HG03521 (cell line): Measurements from ENCODE around the gene LCLAT1.
"Not testable (repeated sequence)": the region's sequence is repeated elsewhere in the genome, so short reads cannot be mapped to it uniquely, and the experiment has no call there.

ENCODE experiments used
- ATAC-seq: cut with Tn5 transposase; IDR thresholded peaks from one replicate; pipeline ENCODE4 v1.9.1; 2021; ENCODE audit warnings: mild to moderate bottlenecking, moderate library complexity; ENCODE audit not compliant: unreplicated experiment

Gene LCLAT1

DNA sequence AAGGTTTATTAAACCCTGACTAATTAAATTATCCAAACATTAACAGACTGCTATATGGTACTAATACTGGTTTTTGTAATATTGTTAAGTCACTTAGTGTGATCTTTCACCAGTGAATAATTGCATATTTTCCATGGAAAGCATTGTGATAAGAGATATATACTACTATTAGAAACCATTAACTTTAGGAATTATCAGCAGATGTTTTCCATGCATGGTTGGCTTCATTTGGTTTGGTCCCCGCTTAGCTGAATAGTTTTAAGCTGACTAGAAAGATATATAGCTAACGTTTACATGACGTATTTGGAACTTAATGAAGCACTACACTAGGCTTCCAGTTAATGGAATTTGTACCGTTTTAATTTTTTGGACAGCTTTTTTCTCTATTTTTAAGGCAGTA lies 37.9 kb downstream of the LCLAT1 start:
- no peak for ATAC-seq

DNA sequence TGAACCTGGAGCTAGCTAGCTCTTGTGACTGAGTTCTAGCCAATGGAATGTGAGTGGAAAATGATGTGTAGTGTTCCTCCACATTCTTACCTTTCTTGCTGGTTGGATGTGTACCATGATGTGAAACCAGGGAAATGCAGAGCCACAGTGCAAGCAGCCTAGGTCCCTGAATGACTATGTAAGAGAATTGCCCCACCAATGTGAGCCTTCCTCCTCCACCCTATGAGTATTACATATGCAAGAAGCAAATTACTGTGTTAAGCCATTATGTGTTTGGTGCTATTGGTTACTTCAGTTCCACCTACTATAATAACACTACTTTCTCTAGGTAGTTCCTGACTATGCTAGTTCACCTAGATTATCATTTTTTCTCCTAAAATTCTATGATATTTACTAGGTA lies 39.6 kb downstream of the LCLAT1 start:
- ATAC-seq, result no peak

DNA sequence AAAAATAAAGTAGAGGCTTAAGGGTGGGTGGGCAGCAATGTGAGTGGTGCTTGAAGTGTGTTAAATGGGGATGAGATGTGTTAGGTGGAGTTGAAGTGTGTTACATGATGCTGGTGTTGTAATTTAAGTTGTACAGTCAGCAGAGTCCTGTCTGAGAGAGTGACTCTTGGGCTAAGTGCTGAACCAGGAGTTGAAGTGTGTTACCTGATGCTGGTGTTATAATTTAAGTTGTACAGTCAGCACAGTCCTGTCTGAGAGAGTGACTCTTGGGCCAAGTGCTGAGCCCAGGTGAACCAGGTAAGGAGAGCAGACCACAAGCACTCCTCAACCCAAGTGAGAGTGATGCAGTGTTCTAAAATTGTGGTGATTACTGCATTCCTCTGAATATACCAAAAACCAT lies 40.6 kb downstream of the LCLAT1 start:
- ATAC-seq, result no peak

DNA sequence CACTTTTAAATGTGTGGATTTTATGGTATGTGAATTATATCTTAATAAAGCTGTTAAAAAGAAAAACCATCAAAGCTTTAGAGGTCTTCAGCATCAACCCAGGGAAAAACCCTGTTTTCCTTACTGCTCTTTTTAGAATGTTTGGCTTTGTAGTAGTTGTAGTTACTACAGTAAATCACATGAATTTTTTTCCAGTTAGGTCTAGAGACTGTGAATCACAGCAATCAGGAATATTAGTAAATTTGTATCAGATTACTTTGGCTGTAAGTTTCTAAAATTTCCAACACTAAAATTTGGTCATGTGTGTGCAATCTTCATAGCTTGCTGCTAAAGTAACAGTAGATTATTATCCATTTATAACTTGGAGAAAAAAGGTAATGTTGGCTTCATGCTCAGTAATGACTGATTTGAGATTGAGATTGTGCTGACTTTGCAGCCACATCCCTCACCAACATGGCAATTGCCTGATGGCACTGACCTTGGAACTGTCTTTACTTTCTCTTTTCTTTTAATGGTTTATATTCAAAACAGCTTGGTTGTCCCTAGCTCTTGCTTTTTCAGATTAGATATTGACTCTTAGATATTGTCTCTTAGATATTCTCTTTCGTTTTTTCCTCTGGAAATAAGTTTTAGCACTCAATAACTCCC lies 41.1 kb downstream of the LCLAT1 start:
- ATAC-seq, result no peak

DNA sequence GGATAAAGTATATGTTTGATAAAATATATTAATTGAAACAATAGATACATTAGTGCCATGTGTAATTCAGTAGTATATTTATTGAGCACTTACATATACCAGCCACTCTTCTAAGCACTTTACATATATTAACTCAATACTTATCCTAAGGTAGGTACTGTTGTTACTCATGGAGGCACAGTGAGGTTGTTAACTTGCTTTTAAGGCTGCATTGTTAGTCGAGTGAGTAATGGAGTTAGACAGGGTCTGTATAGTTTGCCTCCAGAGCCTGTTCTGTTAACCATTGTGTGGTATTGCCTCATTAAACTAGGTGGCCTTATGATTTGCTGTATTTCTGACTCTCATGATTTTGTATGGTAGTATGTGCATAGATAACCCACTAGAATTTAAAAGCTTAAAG lies 44.2 kb downstream of the LCLAT1 start:
- ATAC-seq, result no peak

DNA sequence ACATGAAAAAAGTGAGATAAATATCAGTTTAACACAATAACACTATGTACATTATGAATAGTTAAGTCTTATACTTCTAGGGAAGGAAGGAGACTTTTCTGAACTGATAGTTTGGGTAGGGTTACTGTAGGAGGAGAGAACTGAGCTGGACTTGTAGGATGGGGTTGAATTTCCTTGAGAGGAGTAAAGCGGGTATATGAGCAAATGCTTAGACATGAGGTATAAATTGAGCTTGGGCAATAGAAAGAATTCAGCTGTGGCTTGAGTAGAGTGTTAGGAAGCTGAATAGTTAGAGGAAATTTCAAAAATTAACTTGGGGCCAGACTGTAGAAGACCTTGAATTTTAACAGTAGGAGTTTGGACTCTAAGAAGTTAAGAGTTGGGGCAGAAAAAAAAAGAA lies 45.1 kb downstream of the LCLAT1 start:
- ATAC-seq, result no peak

DNA sequence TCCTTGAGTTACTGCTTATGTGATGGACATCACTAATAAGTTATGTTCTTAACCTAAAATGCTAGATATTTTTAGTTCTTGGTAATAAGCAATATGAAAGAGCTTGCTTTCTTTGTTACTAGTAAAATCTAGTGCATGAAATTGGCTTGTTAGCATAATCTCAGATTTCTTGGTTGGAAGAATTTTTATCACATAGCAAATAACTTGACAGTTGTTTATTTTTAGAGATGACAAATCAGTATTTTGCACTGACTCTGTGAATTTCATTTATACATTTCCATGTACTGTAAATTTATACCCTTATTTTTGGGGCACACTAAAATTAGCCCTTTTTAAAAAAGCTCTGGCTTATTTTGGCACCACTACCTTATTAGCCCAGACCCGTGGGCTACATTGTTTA lies 45.6 kb downstream of the LCLAT1 start:
- no peak for ATAC-seq

DNA sequence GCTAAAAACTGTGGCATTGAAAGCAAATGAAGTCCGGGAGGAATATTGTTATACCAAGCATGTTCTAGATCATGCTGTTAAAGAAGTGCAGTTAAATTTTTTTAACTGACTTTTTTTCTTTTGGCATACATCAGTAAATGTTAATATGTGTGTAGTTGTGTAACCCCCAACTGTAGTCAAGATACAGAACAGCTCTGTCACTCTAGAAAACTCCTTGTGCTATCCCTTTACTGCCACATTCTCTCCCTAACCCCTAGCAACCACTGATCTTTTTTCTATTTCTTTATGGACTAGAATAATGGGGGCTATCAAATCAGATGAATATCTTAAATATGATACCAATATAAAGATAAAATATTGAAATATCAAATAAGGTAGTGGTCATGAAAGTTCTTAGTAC lies 46.4 kb downstream of the LCLAT1 start:
- no peak for ATAC-seq

DNA sequence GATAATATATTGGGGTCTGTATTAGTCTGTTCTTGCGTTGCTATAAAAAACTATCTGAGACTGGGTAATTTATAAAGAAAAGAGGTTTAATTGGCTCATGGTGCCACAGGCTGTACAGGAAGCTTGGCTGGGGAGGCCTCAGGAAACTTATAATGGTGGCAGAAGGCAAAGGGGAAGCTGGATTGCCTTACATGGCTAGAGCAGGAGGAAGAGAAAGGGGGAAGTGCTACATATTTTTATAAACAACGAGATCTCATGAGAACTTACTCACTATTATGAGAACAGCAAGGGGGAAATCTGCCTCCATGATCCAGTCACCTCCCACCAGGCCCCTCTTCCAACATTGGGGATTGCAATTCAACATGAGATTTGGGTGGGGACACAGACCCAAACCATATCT lies 48.9 kb downstream of the LCLAT1 start:
- not testable (repeated sequence) for ATAC-seq

DNA sequence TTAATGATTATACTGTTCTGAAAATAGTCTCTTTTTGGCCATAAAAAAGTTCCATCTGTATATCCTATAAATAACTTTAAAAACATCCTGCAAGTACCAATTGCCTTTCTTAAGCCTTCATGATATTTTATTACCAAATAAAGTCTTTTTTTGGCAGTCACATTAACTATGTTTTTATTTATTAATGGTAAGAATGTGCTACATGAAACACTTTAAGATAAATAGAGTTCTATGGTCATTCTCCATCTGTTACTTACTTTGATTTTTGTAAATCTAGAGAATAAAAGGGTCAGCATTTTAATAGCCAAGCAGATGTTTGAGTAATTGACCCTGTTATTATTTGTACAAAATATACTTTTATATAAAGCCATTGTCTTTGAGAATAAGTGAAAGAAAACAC lies 52.6 kb downstream of the LCLAT1 start:
- no peak for ATAC-seq

DNA sequence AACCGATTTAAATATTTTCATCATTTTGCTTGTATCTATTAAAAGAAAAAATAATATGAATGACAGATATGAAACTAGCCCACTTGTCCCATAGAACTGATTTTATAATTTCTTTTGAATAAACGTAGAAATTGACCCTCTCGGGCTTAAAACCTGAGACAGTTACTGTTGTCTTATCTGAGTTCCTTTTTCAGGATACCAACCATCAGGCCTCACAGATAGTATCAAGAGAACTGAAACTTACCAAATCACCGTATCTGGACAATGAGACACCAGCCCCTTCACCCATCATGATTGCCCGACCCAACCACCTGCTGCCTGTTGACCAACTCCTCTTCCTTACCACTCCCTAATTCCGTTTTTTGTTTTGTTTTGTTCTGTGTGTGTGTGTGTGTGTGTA lies 53.7 kb downstream of the LCLAT1 start:
- ATAC-seq, result no peak

DNA sequence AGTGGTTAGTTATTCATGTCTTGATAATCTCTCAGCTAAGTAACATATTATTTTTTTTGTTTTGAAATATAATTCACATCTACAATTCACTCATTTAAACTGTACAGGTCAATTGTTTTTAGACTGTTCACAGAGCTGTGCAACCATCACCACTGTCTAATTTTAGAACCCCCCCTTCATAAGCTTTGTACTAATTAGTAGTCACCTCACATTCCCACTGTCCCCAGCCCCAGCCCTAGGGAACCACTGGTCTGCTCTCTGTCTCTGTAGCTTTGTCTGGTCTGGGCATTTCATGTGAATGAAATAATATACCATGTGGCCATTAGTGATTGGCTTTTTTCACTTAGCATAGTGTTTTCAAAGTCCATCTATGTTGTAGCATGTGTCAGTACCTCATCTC lies 55.3 kb downstream of the LCLAT1 start:
- no peak for ATAC-seq

DNA sequence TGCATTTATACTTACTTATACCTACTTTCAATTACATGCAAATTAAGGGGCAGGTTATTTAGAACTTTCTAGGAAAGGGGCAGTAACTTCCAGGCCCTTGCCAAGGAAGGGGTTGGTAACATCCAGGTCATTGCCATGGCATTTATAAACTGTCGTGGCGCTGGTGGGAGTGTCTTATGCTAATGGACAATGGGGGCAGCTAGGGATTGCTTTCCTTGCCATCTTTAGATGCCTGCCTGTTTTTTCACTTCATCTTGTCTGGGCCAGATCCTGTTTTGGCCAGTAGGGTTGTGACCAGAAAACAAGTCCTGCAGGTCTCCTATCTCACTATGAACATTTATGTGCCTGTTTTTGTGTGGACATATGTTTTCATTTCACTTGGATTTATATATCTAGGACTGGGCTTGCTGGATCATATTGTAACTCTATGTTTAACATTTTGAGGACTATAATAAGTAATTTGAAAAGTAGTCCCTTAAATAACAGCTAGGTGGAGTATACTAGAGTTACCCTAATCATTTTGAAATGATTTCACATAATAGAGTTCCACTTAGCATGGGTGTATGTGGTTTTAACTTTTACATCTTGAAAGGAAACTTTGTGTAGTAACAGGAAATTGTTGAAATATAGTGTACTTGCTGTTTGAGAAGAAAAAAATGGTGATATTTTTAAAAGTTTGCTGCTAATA lies 56.1 kb downstream of the LCLAT1 start:
- ATAC-seq, result no peak

DNA sequence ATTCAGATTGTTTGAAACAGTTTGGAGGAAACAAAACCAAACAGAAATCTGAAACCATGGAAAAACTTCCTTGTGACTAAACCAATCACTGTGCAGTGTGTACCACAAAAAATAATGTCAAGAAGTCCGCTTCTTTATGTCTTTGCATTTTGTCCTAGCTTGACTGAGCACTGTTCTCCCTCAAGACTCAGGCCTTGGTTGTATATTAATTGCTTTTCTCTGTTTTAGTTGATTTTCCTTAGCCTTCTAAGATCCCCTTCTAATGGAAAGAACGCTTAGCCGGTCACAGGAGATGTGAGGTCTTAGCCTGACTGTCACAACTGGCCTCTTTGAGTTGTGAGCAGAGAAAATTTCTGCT lies 56.6 kb downstream of the LCLAT1 start:
- ATAC-seq, result no peak

DNA sequence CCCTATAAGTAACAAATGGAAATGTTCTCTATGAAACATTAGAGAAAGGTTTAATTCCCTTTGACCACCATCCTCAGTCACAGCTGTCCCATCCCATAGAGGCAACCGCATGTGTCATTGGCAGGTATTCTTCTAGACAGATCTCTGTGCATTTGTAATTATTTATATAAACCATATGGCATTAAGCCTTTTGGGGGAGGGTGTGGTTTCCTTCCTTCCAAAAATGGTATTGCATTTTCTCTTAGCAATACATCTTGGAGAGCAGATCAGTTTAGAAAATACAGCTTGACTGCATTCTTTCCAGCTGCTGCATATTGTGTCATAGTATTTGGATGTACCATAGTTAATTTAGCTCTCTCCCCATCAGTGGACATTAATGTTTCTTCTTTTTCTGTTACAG lies 57.7 kb downstream of the LCLAT1 start:
- ATAC-seq, result no peak

DNA sequence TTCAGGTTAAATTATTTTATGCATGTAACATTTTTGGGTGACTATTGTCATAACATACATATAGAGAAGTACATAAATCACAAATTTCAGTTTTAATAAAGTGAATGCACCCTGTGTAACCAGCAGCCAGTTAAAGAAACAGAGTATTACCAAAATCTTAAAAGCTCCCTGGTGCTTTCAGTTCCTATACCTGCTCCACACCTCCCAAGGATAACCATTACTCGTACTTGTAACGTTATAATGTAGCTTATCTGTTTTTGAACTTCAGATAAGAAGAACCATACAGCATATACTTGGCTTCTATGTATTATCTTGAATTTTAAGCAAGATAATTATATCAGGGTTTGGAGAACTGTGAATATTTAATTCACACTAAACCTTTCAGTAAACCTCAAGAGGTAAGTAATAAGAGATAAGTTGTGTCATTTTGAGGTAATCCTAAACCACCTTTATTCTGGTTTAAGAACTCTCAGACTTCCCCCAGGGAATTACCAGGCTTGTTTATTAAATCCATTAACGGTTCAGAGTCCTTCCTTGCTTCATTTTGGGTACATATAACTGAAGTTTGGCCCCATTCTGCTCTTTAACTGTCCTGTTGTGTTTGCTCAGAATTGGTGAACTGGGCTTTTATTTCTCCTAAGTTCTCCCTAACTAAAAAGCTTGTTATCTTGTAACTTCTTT lies 58.6 kb downstream of the LCLAT1 start:
- ATAC-seq, result no peak

DNA sequence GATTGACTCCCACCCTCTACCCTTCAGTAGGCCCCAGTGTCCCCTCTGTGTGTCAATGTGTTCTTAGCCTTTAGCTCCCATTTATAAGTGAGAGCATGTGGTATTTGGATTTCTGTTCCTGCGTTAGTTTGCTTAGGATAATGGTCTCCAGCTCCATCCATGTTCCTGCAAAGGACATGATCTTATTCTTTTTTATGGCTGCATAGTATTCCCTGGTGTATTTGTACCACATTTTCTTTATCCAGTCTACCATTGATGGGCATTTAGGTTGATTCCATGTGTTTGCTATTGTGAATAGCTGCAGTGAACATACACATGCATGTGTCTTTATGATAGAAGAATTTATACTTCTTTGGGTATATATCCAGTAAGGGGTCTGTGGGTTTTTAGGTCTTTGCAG lies 60.4 kb downstream of the LCLAT1 start:
- ATAC-seq, result not testable (repeated sequence)

DNA sequence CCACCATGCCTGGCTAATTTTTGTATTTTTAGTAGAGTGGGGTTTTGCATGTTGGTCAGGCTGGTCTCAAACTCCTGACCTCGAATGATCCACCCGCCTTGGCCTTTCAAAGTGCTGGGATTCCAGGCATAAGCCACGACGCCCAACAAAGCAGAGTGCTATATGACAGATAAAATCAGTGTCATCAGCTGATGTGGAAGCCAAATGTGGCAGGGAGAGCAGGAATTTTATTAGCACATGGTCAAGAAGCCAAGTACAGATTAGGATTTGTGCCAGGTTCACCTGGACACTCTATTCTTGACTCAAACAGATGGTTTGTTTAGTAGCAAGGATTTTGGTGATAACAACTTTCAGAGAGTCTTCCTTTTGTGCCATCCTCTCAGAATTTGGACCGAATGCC lies 62.7 kb downstream of the LCLAT1 start:
- ATAC-seq, result no peak

DNA sequence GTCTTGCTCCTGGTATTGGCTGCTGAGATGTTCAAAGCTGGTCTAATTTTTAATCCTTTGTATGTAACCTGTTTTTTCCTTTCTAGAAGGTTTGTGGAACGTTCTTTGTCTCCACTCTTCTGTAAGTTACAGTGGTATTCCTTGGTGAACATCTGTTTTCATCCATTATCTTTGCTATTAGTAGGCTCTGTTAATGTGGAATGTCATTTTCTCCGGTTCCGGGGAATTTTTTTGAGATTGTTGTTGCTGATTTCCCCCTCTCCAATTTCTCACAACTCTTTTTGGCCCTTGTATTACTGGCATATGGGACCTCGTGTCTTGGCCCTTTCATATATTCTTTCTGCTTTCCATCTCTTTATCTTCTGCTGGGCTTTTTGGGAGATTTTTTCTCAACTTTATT lies 63.4 kb downstream of the LCLAT1 start:
- ATAC-seq, result no peak

DNA sequence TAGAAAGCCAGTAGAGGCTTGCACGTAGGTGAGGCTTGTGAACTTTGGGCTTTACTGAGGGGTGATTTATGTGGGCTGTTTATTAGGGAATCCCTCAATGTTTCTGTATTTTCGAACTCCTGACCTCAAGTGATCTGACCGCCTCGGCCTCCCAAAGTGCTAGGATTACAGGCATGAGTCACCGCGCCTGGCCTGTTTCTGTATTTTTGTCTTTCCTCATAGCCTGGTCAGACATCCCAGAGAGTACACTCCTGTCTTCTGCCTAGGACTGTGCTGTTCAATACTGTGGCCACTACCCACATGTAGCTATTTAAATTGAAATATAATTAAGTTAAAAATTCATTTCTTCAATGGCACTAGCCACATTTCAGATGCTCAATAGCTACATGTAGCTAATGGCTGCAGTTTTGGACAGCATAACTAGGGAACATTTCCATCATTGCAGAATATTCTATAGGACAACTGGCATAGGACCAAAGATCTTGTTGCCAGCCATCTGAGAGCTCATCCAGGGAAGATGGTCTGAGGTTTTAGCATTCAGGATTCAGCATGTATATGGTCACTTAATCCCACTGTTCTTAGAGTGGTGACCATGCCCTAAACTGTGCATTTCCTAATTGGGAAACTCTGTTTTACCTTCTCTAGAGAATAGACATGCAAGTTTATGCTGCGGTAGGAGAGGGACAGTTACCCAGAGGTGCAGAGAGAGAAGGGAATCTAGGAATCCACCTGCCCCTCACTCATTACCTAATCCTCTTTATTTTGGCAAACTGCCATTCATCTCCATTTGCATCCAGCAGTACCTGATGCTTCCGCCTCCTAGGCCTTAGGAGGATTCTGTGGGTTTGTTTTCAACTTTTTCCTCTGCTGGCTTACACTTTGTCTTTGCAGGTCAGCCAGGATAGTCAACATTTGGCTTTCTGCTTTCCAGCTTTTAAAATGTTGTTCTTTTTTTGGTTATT lies 64.4 kb downstream of the LCLAT1 start:
- ATAC-seq, result no peak

DNA sequence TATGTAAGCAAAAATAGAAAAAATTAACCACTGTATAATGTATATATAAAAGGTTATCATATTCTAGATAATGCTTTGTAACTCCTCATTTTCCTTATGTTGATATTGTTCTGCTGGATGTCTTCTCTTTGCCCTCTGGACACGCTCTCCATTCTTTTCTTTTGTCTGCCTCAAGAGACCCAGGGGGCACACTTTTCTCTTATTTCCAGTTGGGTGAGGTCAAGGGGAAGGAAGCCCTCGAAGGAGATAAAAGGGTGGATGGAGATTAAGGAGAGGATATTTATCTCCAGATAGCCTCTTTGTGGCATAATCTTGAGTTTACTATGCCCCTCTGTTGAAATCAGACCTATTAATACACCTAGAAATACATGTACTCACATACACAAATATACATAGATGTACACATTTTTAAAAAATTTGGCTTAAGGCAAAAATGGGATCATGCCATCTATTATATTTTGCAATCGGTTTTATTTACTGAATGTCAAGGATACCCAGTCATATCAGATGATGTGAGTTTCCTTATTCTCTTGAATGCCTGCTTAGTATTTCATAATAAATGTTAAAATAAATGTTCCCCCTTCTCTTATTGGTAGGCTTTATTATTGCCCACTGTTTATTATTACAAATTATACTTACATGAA lies 65.3 kb downstream of the LCLAT1 start:
- no peak for ATAC-seq
